ENCODE results near the gene SLCO3A1.

- TF ChIP-seq CTCF (IDR thresholded peaks at IDR 0.05) (no peak), POLR2A (IDR thresholded peaks at IDR 0.05) (no peak)
Measured at GRCh38 chr15:91970142-91970541, 116.6 kb downstream of the SLCO3A1 start.
